ENCODE data around the gene SLC8A1. TPM values are rescaled to one million over a fixed set of nuclear protein-coding genes. Genes with fewer than 3 reads are reported as not detected.

SLC8A1 gene
- total RNA-seq, 1 experiment from 2014 or later, result 1.6 TPM

- no peaks in the 10 kb centered on the region for H3K9me3 Mint-ChIP-seq (ENCODE audit: unreplicated experiment)
- H3K27me3 Mint-ChIP-seq (ENCODE audit: insufficient read depth, unreplicated experiment), result no peaks in the 10 kb centered on the region
- H3K36me3 Mint-ChIP-seq (ENCODE audit: insufficient read depth, unreplicated experiment), result no peaks in the 10 kb centered on the region
- no peak for DNase-seq (ENCODE audit: unreplicated experiment)
- no peak overlapping the region for H3K4me3 Mint-ChIP-seq (ENCODE audit: unreplicated experiment)
- BruUV-seq (replicated peaks), result no TSS peak
- peaks cover 16% of the 10 kb centered on the region for H3K4me1 Mint-ChIP-seq (ENCODE audit: insufficient read depth, unreplicated experiment)
- no peak for TF ChIP-seq CTCF (IDR thresholded peaks at IDR 0.05; ENCODE audit: unreplicated experiment)
- ChIA-PET CTCF (no interaction called here), POLR2A (no interaction called here)
- intact Hi-C loops (cut with micrococcal nuclease), result no loop called here
- no peak overlapping the region for H3K27ac Mint-ChIP-seq (ENCODE audit: low read depth, unreplicated experiment)
Observed at GRCh38 chr2:40359811-40360210, 92.1 kb downstream of the SLC8A1 start.

GRCh38 chr2:40358783-40359182 is 93.1 kb downstream of the SLC8A1 start:
- H3K4me1 Mint-ChIP-seq (ENCODE audit: insufficient read depth, unreplicated experiment), result peaks cover 11% of the 10 kb centered on the region
- no peaks in the 10 kb centered on the region for H3K9me3 Mint-ChIP-seq (ENCODE audit: unreplicated experiment)
- POLR2A ChIA-PET, result no interaction called here
- H3K27ac Mint-ChIP-seq (ENCODE audit: low read depth, unreplicated experiment), result no peak overlapping the region
- CTCF ChIA-PET, result no interaction called here
- no TSS peak for BruUV-seq (replicated peaks)
- no peak for DNase-seq (ENCODE audit: unreplicated experiment)
- intact Hi-C loops (cut with micrococcal nuclease), result no loop called here
- H3K4me3 Mint-ChIP-seq (ENCODE audit: unreplicated experiment), result no peak overlapping the region
- no peak for TF ChIP-seq CTCF (IDR thresholded peaks at IDR 0.05; ENCODE audit: unreplicated experiment)
- H3K36me3 Mint-ChIP-seq (ENCODE audit: insufficient read depth, unreplicated experiment), result no peaks in the 10 kb centered on the region
- H3K27me3 Mint-ChIP-seq (ENCODE audit: insufficient read depth, unreplicated experiment), result no peaks in the 10 kb centered on the region

- no peak overlapping the region for H3K4me3 Mint-ChIP-seq (ENCODE audit: unreplicated experiment)
- BruUV-seq (replicated peaks), result no TSS peak
- no peaks in the 10 kb centered on the region for H3K27me3 Mint-ChIP-seq (ENCODE audit: insufficient read depth, unreplicated experiment)
- no peak overlapping the region for H3K27ac Mint-ChIP-seq (ENCODE audit: low read depth, unreplicated experiment)
- CTCF ChIA-PET, result no interaction called here
- no peaks in the 10 kb centered on the region for H3K36me3 Mint-ChIP-seq (ENCODE audit: insufficient read depth, unreplicated experiment)
- H3K9me3 Mint-ChIP-seq (ENCODE audit: unreplicated experiment), result no peaks in the 10 kb centered on the region
- peaks cover 18% of the 10 kb centered on the region for H3K4me1 Mint-ChIP-seq (ENCODE audit: insufficient read depth, unreplicated experiment)
- no peak for DNase-seq (ENCODE audit: unreplicated experiment)
- intact Hi-C loops (cut with micrococcal nuclease), result no loop called here
- POLR2A ChIA-PET, result no interaction called here
- no peak for TF ChIP-seq CTCF (IDR thresholded peaks at IDR 0.05; ENCODE audit: unreplicated experiment)
Observed at GRCh38 chr2:40357667-40358066, 94.2 kb downstream of the SLC8A1 start.

GRCh38 chr2:40355451-40355850 is 96.4 kb downstream of the SLC8A1 start:
- no peak for DNase-seq (ENCODE audit: unreplicated experiment)
- no peak for TF ChIP-seq CTCF (IDR thresholded peaks at IDR 0.05; ENCODE audit: unreplicated experiment)
- H3K36me3 Mint-ChIP-seq (ENCODE audit: insufficient read depth, unreplicated experiment), result no peaks in the 10 kb centered on the region
- intact Hi-C loops (cut with micrococcal nuclease), result no loop called here
- H3K9me3 Mint-ChIP-seq (ENCODE audit: unreplicated experiment), result no peaks in the 10 kb centered on the region
- H3K4me3 Mint-ChIP-seq (ENCODE audit: unreplicated experiment), result no peak overlapping the region
- no TSS peak for BruUV-seq (replicated peaks)
- H3K4me1 Mint-ChIP-seq (ENCODE audit: insufficient read depth, unreplicated experiment), result peaks cover 18% of the 10 kb centered on the region
- no peaks in the 10 kb centered on the region for H3K27me3 Mint-ChIP-seq (ENCODE audit: insufficient read depth, unreplicated experiment)
- POLR2A ChIA-PET, result no interaction called here
- H3K27ac Mint-ChIP-seq (ENCODE audit: low read depth, unreplicated experiment), result no peak overlapping the region
- CTCF ChIA-PET, result interaction anchor here (0.6 kb wide), 1 partner anchor 1955 kb away, joined by 3 read pairs; no protein-coding TSS in a partner anchor
